ENCODE results near the gene PLEKHM3.

GRCh38 chr2:208040199-208041171, 15.2 kb upstream of the PLEKHM3 start:
- TF ChIP-seq CEBPB (IDR thresholded peaks at IDR 0.05) (no peak), CHD2 (IDR thresholded peaks at IDR 0.05; ENCODE audit: low read length, partially characterized antibody) (no peak), RARB (CRISPR knock-in tag; IDR thresholded peaks at IDR 0.05) (no peak), EP300 (IDR thresholded peaks at IDR 0.05) (no peak), POLR2A (IDR thresholded peaks at IDR 0.05; ENCODE audit: low read length) (no peak), HDAC2 (IDR thresholded peaks at IDR 0.05) (no peak)
- TF ChIP-seq, protein P1, sequence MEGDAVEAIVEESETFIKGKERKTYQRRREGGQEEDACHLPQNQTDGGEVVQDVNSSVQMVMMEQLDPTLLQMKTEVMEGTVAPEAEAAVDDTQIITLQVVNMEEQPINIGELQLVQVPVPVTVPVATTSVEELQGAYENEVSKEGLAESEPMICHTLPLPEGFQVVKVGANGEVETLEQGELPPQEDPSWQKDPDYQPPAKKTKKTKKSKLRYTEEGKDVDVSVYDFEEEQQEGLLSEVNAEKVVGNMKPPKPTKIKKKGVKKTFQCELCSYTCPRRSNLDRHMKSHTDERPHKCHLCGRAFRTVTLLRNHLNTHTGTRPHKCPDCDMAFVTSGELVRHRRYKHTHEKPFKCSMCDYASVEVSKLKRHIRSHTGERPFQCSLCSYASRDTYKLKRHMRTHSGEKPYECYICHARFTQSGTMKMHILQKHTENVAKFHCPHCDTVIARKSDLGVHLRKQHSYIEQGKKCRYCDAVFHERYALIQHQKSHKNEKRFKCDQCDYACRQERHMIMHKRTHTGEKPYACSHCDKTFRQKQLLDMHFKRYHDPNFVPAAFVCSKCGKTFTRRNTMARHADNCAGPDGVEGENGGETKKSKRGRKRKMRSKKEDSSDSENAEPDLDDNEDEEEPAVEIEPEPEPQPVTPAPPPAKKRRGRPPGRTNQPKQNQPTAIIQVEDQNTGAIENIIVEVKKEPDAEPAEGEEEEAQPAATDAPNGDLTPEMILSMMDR (IDR thresholded peaks at IDR 0.05), result peak; percentile 68
- TF ChIP-seq, protein P2, sequence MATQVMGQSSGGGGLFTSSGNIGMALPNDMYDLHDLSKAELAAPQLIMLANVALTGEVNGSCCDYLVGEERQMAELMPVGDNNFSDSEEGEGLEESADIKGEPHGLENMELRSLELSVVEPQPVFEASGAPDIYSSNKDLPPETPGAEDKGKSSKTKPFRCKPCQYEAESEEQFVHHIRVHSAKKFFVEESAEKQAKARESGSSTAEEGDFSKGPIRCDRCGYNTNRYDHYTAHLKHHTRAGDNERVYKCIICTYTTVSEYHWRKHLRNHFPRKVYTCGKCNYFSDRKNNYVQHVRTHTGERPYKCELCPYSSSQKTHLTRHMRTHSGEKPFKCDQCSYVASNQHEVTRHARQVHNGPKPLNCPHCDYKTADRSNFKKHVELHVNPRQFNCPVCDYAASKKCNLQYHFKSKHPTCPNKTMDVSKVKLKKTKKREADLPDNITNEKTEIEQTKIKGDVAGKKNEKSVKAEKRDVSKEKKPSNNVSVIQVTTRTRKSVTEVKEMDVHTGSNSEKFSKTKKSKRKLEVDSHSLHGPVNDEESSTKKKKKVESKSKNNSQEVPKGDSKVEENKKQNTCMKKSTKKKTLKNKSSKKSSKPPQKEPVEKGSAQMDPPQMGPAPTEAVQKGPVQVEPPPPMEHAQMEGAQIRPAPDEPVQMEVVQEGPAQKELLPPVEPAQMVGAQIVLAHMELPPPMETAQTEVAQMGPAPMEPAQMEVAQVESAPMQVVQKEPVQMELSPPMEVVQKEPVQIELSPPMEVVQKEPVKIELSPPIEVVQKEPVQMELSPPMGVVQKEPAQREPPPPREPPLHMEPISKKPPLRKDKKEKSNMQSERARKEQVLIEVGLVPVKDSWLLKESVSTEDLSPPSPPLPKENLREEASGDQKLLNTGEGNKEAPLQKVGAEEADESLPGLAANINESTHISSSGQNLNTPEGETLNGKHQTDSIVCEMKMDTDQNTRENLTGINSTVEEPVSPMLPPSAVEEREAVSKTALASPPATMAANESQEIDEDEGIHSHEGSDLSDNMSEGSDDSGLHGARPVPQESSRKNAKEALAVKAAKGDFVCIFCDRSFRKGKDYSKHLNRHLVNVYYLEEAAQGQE (IDR thresholded peaks at IDR 0.05), result no peak

Data from A549 (cell line).